OCI-M2 (cell line): ENCODE measurements around the gene KCNMB1.

ENCODE experiments used
- DNase-seq: peaks from one replicate; lab custom pipeline; 2025; ENCODE audit not compliant: unreplicated experiment; lab: John Stamatoyannopoulos, UW

The KCNMB1 gene

GRCh38 chr5:170416526-170416925 is 27.4 kb upstream of the KCNMB1 start:
- no peak for DNase-seq

GRCh38 chr5:170414786-170415185 is 25.6 kb upstream of the KCNMB1 start:
- DNase-seq, result no peak

- no peak for DNase-seq
Observed at GRCh38 chr5:170413897-170414296, 24.7 kb upstream of the KCNMB1 start.

- DNase-seq, result no peak
Observed at GRCh38 chr5:170411100-170411499, 21.9 kb upstream of the KCNMB1 start.

GRCh38 chr5:170410401-170410800 is 21.2 kb upstream of the KCNMB1 start:
- no peak for DNase-seq

GRCh38 chr5:170408877-170409660 is 19.9 kb upstream of the KCNMB1 start:
- no peak for DNase-seq

- no peak for DNase-seq
Observed at GRCh38 chr5:170408226-170408625, 19.1 kb upstream of the KCNMB1 start.

- DNase-seq, result no peak
Observed at GRCh38 chr5:170407062-170407461, 17.9 kb upstream of the KCNMB1 start.

- DNase-seq, result no peak
Observed at GRCh38 chr5:170405817-170406216, 16.6 kb upstream of the KCNMB1 start.

- DNase-seq, result no peak
Observed at GRCh38 chr5:170404398-170404797, 15.2 kb upstream of the KCNMB1 start.

GRCh38 chr5:170403675-170404074 is 14.5 kb upstream of the KCNMB1 start:
- DNase-seq, result no peak

GRCh38 chr5:170402508-170402907 is 13.3 kb upstream of the KCNMB1 start:
- no peak for DNase-seq

- DNase-seq, result no peak
Observed at GRCh38 chr5:170397059-170397458, 7.9 kb upstream of the KCNMB1 start.

GRCh38 chr5:170393958-170394357 is 4.8 kb upstream of the KCNMB1 start:
- DNase-seq, result no peak

- no peak for DNase-seq
Observed at GRCh38 chr5:170393235-170393634, 4.1 kb upstream of the KCNMB1 start.

- DNase-seq, result no peak
Observed at GRCh38 chr5:170390472-170390871, 1.3 kb upstream of the KCNMB1 start.

GRCh38 chr5:170389550-170389892 is 354 bp upstream of the KCNMB1 start:
- DNase-seq, result no peak

GRCh38 chr5:170387775-170388639 is 1.2 kb downstream of the KCNMB1 start:
- DNase-seq, result no peak

GRCh38 chr5:170386743-170387395 is 2.3 kb downstream of the KCNMB1 start:
- DNase-seq, result no peak

GRCh38 chr5:170383227-170383626 is 5.9 kb downstream of the KCNMB1 start:
- DNase-seq, result no peak

- no peak for DNase-seq
Observed at GRCh38 chr5:170382790-170383189, 6.4 kb downstream of the KCNMB1 start.
